NCI-H82 treated with DMSO at 0.1 percent for 48 hours (cell line): ENCODE measurements around the gene ISLR2.
"Not testable (repeated sequence)": the region's sequence is repeated elsewhere in the genome, so short reads cannot be mapped to it uniquely, and the experiment has no call there.

ENCODE experiments used
- DNase-seq: peaks from one replicate; lab custom pipeline; 2025; ENCODE audit not compliant: unreplicated experiment; lab: John Stamatoyannopoulos, UW

Gene ISLR2, protein sequence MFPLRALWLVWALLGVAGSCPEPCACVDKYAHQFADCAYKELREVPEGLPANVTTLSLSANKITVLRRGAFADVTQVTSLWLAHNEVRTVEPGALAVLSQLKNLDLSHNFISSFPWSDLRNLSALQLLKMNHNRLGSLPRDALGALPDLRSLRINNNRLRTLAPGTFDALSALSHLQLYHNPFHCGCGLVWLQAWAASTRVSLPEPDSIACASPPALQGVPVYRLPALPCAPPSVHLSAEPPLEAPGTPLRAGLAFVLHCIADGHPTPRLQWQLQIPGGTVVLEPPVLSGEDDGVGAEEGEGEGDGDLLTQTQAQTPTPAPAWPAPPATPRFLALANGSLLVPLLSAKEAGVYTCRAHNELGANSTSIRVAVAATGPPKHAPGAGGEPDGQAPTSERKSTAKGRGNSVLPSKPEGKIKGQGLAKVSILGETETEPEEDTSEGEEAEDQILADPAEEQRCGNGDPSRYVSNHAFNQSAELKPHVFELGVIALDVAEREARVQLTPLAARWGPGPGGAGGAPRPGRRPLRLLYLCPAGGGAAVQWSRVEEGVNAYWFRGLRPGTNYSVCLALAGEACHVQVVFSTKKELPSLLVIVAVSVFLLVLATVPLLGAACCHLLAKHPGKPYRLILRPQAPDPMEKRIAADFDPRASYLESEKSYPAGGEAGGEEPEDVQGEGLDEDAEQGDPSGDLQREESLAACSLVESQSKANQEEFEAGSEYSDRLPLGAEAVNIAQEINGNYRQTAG

DNA sequence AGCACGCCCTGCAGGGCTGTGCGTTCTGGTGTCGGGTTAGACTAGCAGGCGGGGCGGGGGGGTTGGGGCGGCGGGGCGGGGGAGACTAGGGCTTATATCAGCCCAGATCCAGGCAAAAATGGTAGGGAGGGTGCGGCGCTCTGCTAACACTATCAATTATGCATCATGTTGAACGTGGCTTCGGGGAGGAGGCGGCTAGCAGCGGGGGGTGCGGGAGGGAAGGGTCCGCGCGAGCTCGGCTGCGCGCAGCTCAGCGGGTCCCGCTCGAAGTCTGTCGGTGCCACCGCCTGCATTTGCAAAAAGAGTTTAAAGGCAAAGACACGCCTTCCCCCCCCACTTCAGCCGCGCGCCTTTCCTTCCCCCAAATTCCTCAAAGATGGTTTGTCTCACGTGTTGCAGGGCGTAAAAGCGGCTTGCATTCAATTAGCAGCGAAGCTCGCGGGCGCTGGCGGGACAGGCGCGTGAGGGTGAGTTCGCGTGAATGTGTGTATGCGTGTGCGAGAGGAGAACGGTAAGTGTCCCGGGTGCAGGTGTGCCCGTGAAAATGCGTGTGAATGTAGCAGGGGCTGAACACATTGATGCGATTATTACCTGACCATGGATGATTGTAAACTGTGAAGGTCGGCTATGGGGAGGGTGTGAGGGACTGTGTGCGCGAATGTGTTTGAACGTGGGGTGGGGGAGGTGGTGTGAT lies at the start of gene ISLR2:
ISLR2 (plus strand) TSS at position 432 of the 694 bp plus-strand sequence. CDS start 2,169 bp downstream, outside the sequence.
- no peak for DNase-seq

DNA sequence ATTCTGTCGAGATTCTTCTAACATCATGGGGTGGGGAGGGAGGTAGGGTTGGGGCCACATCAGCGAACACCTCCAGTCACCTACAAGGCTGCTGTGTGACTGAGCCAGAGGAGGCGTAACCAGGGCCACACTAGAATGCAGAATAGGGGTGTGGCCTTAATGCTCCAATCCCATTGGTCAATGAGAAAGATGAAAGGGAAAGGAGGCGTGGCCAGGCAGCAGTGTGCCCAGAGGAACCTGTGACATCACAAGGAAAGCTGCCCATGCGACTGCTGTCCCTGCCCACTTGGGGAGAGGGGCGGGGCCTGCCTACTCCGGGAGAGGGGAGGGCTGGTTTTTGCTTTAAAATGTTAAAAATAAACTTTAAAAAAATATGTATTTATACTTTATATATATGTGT lies 47.9 kb upstream of the ISLR2 start, which contains the start of gene GOLGA6A:
GOLGA6A (minus strand) TSS at position 101 of the 400 bp plus-strand sequence; CDS start at position 60, 41 bp downstream.
- not testable (repeated sequence) for DNase-seq

DNA sequence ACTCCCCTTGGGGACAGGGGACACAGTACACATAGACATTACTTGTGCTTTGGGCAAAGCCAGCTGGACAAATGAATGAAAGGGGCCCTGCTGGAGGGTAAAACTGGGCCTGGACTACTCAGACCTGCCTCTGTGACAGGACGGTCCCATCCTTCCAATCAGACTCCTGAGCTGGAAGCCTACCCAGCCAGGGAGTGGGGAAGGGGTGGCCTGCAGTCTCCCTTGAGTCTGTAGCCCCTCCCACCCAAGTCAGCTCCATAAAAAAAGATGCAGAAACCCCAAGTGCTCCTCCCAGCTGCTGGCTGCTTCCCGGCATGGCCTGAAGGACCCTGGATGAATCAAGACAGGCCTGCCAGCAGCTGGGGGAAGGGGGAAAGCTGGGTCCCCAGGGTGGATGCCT lies 35.8 kb upstream of the ISLR2 start:
- not testable (repeated sequence) for DNase-seq

DNA sequence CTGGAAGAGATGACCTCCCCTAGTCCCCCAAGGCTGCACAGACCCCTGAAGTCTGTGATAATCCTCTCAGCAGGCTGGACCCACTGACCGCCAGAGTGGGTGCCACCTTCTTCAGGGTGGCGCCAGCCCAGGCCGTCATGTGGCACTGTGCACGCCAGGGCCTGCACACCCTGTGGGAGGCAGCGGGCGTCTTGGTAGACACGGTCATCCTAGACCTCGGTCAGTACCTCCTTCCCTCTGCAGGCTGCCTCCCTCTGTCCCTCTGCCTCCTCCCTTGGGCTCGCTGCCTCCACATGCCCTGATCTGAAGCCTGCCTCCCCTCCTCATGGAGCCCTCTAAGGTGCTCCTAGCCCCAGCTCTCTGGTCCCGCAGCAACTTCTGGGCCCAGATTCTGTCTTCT lies 34.8 kb upstream of the ISLR2 start:
- not testable (repeated sequence) for DNase-seq

DNA sequence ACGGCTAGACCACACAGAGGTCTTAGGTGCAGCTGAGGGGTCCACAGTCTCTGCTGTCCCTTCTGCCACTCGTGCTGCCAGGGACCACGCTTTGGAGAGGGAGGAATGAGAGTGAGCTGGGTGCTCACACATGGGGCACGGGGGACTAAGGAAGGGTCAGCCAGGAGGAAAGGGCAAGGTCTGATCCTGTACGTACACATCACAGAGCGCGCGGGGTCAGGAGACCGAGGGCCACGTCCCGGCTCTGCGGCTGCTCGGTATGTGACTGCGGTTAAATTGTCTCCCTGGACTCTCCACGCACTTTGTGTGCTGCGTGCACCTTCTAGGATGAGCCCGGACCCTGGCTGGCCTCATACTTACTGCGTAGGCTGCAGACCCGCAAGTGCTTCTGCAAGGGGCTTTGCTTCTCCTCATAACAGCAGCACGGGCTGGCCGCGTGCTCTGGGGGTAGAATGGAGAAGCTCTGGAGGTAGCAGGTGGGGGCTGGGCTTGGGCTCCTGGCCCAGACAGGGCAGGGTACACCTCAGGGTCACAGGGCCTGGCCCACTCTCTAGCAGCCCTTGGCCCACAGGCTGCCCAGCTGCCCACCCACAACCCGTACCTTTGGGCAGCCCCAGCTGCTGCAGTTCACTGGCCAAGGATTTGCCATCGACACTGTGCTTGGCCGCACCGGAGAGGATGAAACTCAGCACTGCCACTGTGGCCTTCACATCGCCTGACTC lies 33.5 kb upstream of the ISLR2 start:
- not testable (repeated sequence) for DNase-seq

DNA sequence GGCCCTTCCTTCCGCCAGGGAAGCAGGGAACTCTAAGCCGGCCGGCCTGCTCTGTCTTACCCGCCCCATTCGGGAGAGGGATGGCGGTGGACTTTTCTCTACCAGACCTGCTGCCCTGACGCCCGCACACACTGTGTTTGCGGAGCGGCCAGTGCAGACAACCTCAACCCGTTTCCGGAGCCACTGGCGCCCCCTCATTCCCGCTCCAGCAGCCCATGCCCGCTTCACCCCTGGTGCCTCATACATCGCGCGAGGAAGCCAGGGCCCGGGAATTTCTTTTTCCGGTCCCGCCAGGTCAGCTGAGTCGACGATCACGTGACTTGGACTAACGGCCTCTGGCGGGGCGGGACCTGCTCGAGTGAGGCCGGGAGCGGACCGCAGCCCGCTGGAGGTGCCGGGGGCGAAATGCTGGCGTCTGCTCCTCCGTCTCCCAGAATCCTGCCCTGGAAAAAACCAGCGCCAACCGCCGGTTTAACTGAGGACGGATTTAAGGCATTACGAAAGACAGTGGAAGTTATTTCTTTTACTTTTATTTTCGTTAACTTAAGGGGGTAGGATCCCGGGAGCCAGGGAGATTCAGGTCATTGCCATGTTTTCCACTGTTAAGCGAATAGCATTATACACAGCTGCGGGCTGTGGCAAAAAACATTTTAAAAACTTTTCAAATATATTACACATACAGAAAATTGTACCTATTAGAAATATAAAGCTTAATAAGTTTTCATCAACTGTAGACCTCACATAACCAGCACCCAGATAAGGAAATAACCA lies 30.2 kb upstream of the ISLR2 start:
- DNase-seq, result not testable (repeated sequence)

DNA sequence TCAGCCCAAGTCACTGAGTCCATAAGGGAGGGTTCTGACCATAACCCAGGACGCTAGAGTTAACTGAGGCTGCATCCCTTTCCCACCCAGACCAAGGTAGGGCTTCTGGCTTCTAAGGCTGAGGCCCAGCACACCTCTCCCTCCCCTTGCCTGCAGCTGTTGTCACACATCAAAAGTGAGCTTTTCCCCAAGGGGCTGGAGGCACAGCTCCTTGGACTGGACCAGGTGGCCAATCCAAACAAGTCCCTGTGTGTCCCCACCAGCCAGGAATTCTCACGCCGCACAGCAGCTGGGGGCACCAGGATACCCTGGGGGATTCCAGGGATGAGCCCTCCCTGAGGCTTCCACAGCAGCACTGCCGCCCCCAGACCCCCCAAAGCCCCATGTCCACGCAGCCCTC lies 22.3 kb upstream of the ISLR2 start:
- DNase-seq, result no peak

DNA sequence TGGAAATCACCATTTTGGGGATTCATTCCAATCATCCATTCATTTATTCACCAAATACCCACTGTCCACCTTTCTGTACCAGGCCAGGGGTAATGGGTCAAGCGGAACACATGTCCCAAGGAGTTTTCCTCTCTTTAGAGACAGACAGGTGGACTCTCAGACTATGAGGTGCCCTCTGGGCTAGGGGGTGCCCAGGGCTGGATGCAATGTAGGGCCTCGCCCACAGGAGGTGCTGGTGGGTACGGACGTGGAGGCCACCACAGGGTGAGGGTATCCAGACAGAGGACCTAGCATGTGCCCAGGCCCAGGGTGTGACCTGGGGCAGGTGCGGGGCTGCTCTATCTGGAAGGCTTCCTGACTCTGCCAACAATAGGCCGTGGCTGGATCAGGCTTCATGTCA lies 21.8 kb upstream of the ISLR2 start:
- DNase-seq, result not testable (repeated sequence)

DNA sequence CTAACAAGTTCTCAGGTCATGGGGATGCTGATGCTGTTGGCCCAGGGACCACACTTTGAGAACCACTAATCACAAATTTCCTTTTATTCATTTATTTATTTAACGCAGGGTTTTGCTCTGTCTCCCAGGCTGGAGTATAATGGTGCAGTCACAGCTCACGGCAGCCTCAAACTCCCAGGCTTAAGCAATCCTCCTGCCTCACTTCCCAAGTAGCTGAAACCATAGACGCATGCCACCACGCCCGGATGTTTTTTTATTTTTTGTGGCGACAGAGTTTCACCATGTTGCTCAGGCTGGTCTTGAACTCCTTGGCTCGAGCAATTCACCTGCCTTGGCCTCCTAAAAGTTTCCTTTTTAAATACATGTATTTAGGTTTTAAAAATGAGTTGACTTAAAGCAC lies 20.7 kb upstream of the ISLR2 start:
- DNase-seq, result no peak

DNA sequence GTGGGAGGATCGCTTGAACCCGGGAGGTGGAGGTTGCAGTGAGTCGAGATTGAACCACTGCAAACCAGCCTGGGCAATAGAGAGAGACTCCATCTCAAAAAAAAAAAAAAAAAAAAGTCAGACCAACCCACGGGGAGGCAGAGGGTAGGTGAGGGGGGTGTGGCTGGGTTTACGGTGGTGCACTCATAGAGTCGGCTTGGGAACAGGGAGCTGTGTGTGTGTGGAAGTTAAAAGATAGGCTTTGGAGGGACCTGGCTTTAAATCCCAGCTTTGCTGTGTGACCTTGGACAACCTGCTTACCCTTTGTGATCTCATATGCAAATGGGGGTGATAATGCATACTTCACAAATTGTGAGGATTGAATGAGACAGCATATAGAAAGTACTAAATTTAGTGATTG lies 10.0 kb upstream of the ISLR2 start:
- DNase-seq, result no peak

DNA sequence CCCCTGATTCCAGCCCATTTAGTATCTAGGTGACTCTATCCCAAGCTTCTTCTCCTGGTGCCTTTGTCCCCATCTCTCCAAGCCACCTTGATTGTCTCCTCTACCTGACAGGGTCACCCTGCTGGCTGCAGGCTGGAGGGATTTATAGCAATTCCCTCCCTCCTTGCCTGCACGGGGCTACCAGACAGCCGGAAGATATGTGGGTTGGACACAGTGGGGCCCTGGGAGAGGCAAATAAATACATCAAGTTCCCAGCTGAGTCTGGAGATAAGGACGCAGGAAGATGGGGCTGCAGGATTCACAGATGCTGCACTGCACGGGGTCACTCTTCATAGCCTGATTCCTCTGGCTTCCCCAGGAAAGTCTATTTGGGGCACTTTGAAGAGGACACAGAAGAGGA lies 9.3 kb upstream of the ISLR2 start:
- no peak for DNase-seq

DNA sequence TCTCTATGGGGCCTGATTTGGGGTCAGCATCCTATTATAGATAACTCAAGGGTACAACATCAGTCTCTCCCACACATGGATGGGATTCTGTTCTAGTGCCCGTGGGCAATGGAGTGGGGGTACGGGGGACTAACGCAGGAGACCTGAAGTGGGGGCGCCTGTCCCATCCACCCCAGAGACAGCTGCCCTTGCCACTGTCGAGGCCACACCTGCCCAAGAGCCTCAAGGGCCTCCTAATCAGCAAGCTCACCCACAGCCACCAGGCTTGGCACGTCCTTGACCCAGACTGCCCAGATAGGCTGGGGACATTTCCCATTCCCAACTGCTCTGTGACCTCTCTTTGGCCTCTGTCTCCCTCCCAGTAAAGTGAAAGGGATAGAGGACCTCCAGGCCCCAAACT lies 8.5 kb upstream of the ISLR2 start:
- DNase-seq, result no peak

DNA sequence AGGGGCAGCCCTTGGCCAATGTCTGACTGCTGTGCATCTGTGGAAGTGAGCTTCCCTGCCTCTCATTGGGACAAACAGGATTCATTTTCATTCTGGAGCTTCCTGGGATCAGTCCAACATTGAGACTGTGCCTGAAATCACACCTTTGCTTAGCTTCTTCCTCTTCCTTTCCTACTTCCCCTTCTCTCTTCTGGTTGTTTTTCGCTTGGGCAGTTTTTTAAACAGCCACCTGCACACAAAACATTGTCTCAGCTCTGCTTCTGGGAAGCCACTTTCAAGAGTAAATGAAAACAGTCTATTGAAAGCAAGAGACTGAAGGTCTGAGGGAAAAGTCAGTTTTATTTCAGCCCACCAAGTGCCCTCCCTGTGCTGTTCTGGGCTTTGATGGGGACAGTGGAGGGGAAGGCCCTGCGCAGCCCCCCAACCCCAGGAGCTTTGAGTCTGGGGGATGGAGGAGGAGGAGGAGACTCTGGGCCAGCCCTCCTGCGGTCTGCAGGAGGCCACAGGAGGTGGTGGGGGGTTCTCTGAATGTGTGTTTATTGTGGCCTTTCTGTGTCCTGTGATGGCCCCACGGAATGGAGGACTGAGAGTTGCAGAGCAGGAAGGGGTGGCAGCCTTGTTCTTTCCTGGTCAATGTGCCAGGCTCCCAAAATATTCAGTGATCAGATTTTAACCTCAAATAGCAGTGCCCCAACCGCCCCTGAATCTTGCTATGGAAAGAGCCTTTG lies 7.8 kb upstream of the ISLR2 start:
- no peak for DNase-seq

DNA sequence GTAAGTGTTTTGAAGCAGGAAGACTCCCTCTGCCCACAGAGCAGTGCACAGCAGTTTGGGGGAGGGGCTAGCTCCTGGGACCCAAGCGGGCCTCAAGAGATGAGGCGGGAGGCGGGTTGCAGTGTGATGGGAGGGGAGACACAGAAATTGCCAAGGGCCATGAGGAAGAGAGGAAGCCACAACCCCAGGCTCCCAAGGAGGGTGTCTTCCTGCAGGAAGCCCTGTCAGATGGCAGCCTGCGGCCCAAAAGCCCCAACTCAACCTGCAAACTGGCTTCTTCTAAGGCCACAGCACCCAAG lies 7.3 kb upstream of the ISLR2 start:
- no peak for DNase-seq

DNA sequence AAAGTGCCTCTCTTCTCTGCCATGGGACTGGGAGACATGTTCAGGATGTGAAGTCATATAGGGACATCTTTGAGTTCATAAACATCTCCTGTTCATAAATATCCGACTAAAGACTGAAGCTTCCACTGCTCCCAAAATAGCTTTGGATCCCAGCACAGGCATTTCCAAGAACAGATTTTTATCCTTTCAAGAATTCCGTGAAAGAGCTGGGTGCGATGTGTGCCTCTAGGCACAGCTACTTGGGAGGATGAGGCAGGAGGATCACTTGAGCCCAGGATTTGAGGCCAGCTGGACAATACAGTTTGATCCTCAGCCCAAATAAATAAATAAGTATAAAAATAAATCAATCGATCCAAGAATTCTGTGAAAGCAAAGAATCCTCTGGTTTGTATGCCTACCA lies 6.7 kb upstream of the ISLR2 start:
- no peak for DNase-seq

DNA sequence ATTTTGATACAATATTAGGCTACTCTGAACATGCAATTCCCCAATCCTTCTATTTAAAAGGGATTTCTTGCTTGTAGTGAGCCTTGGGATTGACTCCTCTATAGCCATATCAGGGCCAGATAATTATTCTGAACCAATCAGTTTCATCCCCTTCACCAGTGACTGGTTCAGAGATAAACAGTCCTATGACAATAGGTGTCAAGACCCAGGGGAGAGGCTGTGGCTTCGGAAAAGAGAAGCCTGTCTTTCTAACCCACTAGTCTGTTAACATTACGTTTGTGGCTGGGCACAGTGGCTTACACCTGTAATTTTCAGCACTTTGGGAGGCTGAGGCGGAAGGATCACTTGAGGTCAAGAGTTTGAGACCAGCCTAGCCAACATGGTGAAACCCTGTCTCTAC lies 6.2 kb upstream of the ISLR2 start:
- DNase-seq, result no peak

DNA sequence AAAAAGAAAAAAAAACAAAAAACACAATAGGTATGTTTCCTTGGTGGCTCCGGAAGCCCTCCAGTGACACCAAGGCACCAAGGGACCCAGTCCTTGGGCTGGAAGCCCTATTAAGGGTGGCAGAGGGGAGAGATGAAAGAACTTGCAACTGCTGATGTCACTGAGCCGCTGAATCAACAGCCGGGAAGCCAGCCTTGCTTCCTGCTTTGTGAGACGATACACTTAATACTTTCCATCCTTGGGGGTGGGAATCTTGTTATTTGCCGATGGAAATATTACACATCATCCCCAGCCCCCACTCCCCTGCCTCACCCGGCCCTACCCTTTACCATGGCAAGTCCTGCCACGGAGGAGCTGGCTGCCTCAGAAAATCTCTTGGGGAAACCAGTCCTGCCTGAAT lies 5.6 kb upstream of the ISLR2 start:
- DNase-seq, result no peak

DNA sequence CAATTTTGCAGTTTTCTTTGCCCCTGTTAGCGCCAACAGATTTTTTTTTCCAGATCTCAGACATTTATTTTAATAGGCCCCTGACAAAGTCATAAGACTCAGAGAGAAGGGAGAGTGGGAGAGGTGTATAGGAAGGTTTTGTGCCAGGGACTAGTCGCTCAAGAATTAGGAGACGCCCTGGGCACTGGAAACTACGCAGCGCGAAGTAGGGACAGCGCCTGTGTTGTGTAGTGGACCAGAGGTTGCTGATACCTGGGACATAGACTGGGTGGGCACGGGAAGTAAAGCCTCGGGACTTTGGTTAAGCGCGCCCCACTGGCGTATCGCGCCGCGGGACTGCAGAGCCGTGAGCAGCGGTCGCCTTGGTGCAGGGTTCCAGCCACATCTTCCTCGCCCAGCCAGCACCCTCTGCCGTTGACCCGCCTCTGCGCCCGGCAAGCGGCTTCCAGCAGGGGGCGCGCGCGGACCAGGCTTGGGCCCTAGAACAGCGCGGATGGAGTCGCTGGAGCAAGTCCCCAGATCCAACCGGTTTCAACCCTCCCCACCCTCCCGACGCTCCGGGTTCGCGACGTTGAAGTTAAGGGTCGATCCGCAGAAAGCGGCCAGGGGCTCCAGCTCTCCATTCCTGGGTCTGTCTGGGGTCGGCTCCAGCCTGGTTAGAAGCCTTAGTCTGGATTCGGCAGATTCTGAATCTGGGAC lies 3.0 kb upstream of the ISLR2 start:
- DNase-seq, result peak; percentile 74
